GM10266 (cell line): ENCODE measurements around the gene ZNF618.

Experiments
- DNase-seq: peaks from one replicate; pipeline ENCODE4 v3.0.0; 2012; ENCODE audit errors: extremely low spot score
- CTCF ChIP-seq: IDR thresholded peaks from 2 replicates; pipeline ENCODE4 v1.5.1; 2012; ENCODE audit warnings: mild to moderate bottlenecking, low read depth; ENCODE audit not compliant: control insufficient read depth, insufficient read depth; ENCODE audit errors: missing control alignments

ZNF618 gene

GRCh38 chr9:114001794-114002261 lies 125.7 kb downstream of the ZNF618 start:
- no peak for DNase-seq
- no peak for TF ChIP-seq CTCF

DNA sequence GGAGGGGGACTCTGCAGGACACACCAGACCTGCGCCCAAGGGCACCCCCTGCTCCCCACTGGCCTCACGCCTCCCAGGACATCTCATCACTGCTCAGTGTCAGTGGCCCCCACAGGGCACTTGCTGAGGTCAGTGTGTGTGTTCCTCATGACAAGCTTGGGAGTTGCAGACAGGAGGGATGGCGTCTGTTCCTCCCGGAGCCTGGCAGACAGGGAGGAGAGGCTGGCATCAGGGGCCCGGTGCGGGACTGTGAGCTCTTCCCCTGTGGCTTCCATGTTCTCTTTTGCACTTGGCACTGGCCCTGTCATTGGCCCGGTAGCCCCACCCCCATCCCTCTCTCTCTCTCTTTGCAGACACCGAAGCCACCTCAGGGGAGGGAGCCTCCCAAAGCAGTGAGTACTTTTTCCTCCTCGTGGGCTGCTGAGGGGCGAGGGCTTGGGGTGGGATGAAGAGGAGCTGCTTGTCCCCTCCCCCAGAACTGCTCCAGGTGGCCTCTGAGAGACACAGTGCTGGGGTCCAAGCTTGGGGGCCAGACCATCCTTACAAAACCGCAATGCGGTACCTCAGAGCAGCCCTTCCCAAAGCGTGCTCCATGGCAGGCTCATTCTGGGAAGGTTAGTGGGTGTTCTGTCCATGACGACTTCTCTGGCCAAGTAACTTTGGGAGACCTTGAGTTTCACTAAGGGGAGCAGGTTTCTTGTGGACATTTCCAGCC lies 126.3 kb downstream of the ZNF618 start:
- no peak for DNase-seq

DNA sequence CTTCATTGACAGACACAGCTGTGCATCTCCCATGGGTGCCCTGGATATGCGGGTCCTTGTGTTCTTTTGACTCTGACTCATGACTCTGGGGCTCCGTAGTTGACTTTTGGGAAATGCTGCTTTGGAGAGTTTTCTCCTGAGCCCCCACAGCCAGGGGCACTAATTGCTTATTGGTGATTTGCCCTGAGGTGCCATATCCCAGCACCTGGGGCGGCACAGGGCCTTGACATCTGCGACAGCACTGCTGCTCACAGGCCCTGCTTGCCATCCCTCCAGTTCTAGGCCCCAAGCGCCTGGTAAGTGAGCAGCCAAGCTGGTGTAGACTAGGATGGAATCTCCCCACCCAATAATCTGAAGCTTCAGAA lies 126.9 kb downstream of the ZNF618 start:
- DNase-seq, result no peak
- TF ChIP-seq CTCF, result no peak

More for the DNA sequence above, 126.3 kb downstream of the ZNF618 start:
- no peak for TF ChIP-seq CTCF

DNA sequence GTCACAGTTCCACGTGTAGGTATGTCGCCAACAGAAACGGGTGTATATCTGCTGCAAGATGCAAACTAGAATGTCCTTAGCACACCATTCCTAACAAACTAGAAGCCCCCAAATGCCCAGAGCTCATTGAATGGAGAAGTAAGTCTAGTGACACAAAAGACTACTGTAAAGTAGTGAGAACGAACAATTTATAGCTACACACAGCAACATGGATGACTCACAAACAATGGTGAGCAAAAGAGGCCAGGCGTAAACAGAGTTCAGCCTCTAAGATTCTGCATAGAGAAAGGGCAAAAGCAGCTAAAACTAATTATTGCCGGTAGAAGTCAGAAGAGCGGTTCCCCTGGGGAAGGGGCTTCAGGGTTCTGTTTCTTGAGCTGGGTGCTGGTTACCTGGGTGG lies 127.2 kb downstream of the ZNF618 start:
- no peak for DNase-seq
- no peak for TF ChIP-seq CTCF

DNA sequence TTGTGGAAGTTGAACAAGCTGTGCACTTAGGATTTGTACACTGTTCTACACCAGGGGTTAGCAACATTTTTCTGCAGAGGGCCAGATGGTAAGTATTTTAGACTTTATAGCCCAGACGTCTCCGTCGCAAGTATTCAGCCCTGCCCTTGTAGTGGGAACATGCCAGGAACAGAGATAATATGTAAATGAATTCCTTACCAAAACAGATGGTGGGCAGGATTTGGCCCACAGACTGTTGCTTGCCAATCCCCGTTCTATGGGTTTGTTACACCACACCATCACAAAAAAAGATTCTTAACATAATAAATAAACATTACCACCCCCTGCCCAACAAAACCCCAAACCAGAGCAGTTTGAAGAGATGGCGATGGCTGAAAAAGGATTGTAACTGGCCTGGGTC lies 127.6 kb downstream of the ZNF618 start:
- no peak for DNase-seq
- TF ChIP-seq CTCF, result no peak

DNA sequence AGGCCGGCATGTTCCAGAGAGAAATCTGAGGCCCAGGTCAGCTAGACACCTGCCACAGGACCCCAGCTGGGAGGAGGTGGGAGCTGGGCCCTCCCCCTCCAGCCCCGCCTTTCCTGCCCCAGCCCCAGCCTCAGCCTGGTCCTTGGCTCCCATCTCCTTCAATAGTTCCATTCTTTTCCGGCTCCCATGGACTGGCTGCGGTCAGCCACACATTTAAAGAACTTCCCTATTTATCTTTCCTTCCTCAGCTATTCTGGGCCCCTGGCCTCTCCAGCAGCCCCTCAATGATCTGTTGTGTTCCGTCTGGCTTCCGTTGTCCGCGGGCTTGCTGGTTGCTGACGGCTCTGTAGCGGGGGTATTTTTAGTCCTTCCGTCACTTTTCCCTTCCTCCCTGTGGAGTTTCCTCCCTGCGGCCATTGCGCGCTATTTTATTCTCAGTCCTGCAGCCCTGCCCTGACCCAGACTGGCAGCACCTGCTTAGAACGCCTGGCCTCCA lies 128.2 kb downstream of the ZNF618 start:
- no peak for TF ChIP-seq CTCF

GRCh38 chr9:114005371-114006154 lies 129.5 kb downstream of the ZNF618 start:
- TF ChIP-seq CTCF, result no peak
- no peak for DNase-seq

More for the DNA sequence above, 128.2 kb downstream of the ZNF618 start:
- DNase-seq, result no peak
